CD4-positive, alpha-beta T cell treated with Interleukin-17A for 4 hours (primary cell): ENCODE results near the gene SPTB.

Experiments
- DNase-seq: peaks from one replicate; pipeline ENCODE4 v3.0.0-alpha.2; 2020; ENCODE audit warnings: mixed read lengths

SPTB gene

DNA sequence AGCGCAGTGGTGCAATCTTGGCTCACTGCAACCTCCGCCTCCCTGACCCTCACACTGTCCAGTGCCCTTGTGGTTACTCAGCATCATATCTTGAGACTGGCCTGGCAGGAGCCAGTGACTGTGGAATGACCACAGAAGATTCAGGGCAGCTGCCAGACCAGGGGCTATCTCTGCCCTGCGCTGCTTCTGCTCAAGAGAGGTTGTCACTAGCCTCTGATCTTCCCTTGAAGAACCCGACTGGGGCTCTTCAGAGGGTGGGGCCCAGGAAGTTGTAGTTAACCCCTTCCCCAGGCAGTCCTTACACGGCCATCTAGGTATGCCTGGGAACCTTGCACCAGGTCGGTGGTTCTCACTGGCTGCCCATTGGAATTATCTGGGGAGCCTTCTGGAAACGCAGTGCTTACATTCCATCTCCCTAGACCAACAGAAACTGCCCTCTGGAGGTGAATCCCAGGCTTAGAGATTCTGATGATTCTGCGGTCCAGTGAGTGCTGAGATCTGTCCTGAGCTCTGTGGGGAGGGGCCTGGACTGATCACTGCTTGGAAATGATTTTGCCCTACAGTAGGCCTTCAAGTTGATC is 134.1 kb downstream of the SPTB start:
- peak; percentile 16 for DNase-seq

DNA sequence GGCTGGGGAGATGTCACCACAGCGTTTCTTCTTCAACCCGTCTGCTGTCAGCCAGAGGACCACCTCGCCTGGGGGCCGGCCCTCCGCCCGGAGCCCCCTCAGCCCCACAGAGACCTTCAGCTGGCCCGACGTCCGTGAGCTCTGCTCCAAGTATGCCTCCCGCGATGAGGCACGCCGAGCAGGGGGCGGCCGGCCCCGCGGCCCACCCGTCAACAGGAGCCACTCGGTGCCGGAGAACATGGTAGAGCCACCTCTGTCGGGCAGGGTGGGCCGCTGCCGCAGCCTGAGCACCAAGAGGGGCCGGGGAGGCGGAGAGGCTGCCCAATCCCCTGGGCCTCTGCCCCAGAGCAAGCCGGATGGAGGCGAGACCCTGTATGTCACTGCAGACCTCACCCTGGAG is 136.6 kb downstream of the SPTB start:
- DNase-seq = no peak

DNA sequence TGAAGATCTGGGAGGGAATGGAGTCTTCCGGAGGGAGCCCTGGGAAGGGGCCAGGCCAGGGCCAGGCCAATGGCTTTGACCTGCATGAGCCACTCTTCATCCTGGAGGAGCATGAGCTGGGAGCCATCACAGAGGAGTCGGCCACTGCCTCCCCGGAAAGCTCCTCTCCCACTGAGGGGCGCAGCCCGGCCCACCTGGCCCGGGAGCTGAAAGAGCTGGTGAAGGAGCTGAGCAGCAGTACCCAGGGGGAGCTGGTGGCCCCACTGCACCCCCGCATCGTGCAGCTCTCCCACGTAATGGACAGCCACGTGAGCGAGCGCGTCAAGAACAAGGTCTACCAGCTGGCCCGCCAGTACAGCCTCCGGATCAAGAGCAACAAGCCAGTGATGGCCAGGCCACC is 137.7 kb downstream of the SPTB start:
- no peak for DNase-seq

DNA sequence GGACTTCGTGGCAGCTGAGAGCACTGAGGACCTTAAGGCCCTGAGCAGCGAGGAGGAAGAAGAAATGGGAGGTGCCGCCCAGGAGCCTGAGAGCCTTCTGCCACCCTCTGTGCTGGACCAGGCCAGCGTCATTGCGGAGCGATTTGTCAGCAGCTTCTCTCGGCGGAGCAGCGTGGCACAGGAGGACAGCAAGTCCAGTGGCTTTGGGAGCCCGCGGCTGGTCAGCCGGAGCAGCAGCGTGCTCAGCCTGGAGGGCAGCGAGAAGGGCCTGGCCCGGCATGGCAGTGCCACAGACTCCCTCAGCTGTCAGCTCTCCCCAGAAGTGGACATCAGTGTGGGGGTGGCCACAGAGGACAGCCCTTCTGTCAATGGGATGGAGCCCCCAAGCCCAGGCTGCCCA is 138.5 kb downstream of the SPTB start:
- DNase-seq = no peak

DNA sequence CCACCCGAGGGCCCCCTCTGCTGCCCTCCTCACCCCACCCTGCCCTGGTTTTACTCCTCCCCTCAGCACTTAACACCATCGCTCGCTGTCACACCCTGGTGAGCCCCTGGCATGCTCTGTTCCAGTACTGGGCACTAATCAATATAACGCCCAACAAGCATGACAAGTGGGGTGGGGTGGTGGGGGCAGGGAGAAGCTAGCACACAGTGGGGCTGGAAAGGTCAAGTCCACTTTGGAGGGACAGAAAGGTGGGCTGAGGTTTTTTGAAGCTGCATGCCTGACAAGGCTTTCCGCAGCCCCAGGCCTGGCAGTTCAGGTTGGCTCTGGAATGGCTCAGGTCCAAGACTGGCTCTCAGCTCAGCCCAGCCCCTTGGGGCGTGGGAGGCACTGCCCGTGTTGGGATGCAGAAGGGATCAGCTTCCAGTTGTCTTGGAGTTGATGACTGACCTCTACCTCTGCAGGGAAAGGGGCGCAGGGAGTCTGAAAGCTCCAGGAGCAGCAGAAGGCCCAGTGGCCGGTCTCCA is 141.4 kb downstream of the SPTB start:
- no peak for DNase-seq

DNA sequence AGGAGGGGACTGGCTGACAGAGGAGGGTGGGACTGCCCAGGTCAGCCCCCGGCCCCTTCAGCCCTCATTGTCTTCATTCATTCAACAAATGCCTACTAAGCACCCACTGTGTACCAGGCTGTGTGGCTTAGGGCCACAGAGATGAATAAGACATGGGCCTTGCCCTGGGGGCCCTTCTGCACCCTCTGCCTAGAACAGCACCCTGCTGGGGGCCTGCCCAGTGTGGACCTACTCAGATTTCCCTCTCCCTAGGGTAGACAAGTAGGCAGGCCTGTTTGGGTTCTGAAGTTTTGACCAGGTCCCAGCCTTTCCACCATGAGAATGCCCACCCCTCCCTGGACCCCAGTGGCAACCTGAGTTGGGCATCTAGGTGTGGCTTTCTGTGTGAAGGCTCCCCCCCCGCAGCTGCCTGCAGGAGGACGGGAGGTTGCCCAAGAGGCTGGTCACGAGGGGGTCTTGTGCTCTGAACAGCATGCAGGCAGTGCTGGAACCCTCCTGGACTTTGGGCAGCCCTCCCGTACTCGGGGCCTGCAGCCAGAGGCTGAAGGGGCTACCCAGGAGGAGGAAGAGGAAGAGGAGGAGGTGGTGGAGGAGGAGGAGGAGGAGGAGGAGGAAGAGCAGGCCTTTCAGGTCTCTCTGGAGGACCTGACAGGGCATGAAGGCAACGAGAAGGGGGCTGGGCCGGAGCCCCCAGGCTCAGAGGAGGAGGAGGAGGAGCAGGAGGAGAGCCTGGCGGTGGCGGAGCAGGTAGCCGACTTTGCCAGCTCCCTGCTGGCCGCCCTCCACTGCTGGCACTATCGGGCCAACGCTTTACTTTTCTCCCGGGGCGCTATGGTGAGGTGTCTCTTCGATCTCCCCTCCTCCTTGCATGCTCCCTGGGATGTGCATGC is 142.1 kb downstream of the SPTB start:
- DNase-seq = no peak

DNA sequence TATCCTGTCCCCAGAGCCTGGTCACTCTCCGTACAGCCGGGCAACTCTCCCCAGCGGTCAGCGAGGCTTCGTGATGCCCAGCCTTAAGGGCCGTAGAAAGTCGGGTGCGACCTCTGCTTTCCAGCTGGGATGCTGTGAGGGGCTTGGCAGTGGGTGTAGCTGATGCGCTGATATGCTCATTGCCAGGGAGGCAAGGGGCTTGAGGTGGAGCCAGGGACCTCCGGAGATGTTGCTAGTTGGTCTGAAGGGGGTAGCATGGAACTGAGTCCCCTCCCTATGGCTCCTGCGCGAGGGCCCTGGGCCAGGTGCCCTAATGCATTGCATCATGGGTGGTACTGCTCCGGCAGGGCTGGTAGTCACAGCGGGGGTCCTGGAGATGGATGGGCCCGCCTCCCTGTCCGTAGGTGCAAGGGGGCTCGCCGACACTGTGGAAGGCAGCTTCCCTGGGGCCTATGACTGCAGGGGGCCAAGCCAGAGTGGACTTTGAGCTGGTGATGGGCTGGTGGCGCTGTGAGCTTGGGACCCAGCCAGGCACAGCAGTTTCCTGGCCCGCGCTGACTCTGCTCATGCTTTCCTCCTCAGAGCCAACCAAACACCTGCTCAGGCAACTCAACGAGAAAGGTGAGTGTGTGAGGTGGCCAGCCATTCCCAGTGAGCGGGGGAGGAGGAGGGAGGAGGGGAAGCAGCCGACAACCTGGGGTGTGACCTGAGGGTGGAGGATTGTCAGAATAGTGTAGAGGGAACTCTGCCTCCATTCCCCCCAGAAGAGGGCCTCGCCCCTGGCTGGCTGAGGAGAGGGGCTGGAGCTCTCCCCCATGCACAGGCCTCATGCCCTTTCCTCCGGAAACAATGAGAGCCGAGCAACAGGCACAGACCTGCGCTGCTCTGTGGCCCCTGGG is 143.2 kb downstream of the SPTB start:
- DNase-seq = no peak

DNA sequence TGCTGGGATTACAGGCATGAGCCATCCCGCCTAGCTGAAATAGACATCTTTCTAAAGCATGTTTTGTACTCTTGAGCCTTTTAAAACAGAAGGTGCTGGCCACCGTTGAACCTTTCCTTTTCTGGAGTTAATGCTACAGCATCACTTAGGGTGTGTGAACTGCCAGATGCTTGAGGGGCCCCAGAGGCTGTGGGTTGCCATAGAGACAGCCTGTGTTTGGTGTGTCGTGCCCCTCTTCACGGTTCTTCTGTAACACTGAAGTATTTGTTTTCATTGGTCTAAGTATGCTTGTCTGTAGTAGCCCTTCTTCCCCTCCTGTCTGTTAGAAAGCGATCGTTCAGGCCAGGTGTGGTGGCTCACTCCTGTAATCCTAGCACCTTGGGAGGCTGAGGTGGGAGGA is 144.7 kb downstream of the SPTB start:
- no peak for DNase-seq

DNA sequence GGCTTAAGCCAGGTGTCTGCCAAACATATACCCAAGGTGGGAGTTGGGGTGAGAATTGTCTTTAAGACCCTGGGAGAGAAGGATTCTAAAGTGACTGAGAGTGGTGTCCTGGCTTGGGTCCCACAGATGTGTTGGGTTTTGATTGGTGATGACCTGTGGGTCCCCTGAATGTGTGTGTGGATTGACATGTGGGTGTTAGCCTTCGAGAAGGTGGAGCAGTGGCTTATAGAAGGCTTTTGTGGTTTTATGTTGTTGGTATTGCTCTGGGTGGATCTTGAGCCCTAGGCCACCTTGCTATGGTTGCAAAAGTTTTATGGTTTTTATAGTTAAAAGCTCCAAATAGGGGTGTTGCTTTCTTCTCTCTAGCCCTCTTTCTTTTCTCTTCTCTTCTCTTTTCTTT is 145.8 kb downstream of the SPTB start:
- DNase-seq = no peak

DNA sequence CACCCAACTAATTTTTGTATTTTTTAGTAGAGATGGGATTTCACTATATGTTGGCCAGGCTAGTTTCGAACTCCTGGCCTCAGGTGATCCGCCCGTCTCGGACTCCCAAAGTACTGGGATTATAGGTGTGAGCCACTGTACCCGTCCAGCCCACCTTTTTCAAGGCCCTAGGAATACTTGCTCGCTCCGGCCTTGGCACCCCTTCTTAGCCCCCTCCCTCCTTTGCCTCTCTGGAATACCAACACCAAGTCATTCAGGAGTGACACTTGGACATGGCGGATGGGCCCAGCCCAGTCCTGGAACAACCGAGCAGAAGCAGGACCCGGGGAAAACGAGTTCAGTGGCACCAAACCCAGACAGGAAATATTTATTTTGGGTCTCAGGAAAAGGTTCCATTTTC is 146.4 kb downstream of the SPTB start:
- DNase-seq = no peak

DNA sequence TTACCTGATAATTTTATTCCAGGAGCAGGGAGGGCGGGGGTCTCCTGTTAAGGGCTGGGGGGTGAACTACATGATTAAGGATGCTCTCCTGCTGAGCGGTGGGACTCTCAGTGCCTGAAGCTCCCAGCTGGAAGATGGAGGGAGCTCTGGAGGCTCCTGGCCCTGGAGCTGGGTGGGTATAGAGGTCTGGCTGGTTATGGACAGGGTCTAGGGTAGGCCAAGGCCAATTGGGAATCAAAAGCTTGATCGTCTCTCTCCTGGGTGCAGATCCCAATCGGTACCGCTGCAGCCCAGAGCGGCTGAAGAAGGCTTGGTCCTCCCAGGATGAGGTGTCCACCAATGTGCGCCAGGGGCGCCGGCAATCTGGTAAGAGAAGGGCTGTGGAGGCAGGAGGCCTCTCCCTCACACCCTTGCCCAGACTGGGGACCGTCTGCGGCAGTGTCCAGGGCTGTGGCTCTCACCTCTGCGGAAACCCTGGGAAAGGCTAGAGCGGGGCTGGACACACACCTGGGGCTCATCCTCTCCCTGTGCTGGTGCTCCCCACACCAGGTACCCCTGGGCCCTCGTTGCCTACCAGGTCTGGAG is 147.1 kb downstream of the SPTB start:
- DNase-seq = no peak

DNA sequence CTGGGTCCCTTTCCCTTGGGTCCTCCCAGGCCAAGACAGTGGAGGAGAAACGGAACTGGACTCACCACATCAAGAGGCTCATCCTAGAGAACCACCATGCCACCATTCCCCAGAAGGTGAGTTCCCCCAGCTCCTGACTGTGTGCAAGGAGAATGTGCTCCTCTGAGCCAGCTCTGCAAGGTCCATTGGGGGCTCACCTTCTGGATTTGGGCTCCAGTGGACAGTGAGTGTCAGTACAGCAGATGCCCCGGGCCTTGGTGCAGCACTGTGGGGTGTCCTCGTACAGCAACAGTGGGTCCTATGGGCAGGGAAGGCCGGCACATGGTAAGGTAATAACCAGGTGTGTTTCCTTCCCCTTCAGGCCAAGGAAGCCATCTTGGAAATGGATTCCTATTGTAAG is 147.6 kb downstream of the SPTB start:
- DNase-seq = no peak

DNA sequence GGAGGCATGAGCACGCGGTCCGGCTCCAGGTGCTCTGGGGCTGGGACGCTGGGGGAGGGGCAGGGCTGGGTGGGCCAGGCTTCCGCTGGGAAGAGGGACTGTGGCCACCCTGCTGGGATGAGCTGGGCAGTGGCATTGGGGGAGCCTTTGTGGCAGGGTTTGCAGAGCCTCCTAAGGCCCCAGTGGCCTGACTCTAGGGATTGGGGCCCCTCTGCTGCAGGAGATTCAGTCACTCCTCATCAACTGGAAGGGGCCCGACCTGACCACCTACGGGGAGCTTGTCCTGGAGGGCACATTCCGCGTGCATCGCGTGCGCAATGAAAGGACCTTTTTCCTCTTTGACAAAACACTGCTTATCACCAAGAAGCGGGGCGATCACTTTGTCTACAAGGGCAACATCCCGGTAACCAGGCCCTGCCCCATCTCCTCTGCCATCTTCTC is 148.5 kb downstream of the SPTB start:
- no peak for DNase-seq

DNA sequence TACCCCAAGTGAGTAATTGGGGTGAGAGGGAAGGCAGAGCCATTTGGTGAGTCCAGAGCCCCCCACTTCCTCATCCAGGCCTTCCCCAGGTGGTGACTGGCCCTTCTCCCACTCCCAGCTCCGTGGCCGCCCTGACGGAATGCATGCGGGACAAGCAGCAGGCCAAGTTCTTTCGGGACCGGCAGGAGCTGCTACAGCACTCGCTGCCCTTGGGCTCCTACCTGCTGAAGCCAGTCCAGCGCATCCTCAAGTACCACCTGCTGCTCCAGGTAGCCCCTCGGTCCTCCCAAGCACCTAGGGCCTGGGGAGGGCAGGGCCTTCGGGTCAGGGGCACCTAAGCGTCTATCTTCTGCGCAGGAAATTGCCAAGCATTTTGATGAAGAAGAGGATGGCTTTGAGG is 149.0 kb downstream of the SPTB start:
- no peak for DNase-seq

DNA sequence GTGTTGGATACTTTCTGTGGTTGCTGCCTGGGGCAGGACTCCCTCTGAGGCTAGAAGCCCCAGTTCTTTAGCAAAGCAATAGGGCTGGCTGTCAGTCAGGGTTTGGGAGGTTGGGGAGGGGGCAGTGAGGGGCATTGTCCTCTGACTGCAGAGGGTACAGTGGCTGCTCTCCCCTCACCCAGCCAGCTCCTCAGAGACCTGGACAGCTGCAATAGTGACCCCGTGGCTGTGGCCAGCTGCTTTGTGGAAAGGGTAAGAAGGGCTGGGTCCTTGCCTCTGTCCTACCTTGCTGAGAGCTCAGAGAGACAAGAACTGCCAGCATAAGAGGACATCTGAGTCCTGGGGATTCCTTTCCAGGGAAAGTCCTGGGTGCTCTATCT is 149.7 kb downstream of the SPTB start:
- DNase-seq = no peak

DNA sequence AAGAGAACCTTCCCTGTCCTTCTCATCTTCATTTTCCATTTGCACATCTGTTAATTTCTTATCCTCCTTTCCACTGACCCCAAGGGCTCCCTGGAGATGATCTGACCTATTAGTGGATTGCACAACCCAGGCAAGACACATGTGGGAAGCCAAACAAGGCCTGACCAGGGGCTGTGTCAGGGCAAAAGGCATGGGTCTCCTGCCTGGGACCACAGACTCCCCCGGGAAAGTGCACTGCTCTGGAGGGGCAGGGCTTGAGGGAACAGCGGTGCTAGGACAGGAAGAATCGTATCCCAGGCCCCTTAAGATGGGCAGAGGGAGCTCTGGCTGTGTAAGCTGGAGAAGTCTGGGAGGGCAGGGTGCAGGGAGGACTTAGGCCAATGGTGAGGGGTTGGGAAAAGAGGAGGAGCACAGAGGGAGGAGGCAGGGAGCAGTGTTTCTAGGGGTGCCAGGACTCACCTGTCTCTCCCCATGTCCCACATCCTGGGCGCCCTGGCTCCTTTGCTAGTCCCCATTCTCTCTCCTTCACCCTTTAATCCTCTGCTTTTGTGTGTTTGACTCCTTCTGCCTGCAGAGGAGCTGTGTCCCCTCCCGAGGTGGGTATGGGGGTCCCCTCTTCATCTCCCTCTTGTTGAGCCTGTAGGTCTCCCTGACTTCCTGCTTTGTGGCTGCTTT is 150.2 kb downstream of the SPTB start:
- no peak for DNase-seq

DNA sequence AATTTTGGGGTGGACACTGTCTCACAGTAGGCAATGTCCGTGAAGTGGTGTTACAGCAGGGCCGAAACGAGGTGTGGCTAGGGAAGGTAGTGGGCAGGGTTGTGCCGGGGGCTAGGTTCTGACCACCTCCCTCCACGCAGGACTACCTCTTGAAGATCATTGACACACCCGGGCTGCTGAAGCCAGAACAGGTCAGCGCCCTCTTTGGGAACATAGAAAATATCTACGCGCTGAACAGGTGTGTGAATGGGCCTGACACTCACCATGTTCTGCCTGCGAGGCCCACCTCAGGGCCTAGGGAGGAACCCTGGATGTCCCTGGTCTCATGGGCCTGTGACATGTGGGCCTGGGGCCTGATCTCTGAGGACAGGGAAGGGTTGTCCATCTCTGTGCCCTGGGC is 150.9 kb downstream of the SPTB start:
- DNase-seq = no peak

DNA sequence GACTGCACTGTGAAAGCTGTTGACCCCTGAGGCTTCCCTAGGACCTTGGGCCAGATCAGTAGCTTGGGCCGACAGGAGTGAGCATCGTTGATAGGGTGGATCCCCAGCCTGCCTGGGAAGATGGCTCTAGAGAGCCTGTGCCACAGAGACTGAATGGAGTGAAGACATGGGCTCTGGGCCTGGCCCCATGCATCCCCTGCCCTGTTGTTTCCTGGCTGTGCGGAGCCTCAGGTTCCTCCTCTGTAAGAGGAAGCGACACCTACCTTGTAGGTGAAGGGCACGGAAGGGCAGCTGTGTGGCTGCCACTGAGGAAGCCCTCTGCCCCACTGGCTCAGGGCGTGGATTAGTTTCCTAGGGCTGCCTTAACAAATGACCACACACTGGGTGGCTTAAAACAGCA is 151.6 kb downstream of the SPTB start:
- peak; percentile 30 for DNase-seq

DNA sequence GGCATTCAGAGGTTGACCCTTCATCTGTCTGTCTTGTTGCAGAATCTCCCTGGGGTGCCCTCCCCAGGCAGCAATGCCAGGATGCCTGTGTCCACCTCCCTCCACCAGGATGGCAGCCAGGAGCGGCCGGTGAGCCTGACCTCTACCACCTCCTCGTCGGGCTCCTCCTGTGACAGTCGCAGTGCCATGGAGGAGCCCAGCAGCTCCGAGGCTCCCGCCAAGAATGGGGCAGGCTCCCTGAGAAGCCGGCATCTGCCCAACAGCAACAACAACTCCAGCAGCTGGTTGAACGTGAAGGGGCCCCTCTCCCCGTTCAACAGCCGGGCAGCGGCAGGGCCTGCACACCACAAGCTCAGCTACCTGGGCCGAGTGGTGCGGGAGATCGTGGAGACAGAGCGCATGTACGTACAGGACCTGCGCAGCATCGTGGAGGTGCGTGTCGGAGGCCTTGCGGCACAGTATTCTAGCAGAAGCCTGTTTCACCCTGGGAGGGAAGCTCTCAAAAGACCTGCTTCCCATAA is 152.1 kb downstream of the SPTB start:
- DNase-seq = no peak

DNA sequence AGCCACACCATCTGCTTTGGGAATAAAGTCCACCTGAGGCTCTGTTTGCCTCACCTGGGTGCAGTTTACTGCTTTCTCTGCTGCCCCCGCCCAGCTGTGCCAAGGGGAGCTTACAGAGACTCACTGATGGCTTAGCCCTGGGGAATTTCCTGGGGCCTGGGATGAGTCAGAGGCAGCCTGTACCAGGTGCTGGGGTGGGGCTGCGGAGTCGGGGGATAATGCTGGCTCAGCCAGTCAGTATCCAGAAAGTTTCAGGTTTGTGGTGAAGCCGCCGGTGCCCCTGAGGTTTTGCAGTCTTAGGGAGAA is 153.2 kb downstream of the SPTB start:
- DNase-seq = peak; percentile 59

DNA sequence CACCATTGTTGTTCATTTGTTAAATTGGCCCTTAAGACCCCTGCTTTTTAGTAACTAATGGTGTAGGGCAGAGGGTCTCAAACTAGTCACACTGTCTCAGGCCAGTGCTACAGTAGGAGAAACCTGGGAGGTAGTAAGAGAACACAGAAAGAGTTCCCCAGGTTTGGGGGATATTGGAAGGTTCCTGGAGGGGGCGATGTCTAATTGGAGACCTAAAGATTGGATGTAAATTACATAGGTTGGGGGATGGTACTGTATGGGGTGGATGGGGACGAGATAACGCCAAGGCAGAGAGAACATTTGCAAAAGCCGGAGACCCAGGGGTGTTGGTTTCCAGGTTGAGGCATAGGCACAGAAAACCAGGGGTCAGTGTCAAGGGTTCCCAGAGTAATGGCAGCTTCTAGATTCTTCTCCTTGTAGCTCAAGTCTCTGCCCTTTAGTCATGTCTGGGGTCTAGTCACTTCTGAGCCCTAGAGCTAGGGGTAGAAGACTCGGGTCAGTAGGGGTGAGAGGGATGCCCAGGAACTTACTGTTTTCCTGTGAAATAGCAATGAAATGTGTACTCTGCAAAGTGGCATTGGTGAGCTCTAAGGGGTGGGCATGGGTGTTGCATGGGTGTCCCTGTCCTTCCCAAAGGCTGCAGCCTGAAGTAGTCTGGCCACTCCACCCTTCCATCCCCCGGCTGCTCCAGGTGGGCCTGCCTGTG is 153.7 kb downstream of the SPTB start:
- DNase-seq = no peak
